K562 (cell line): ENCODE data around the gene ZFYVE28. TPM values are rescaled to one million over a fixed set of nuclear protein-coding genes. Genes with fewer than 3 reads are reported as not detected.
A peak's percentile ranks its signal among the peaks of the same experiment; 100 is the strongest.

Experiments
- ATAC-seq: fragments of 200-7000 bp; cut with Tn5 transposase; 3 replicates; pipeline ENCODE4 v1.9.1; 2020; ENCODE audit warnings: moderate library complexity
- BruUV-seq: library from RNA; stranded (reverse); fragments of 400-500 nt; replicated peaks from 2 replicates; lab custom pipeline; 2021; lab: Mats Ljungman, UMichigan
- CTCF ChIA-PET: fragments of 300-600 bp; formaldehyde crosslinking; extraction: SDS; loops from one replicate; lab custom pipeline; 2021; ENCODE audit warnings: low intra/inter-chr PET ratio; lab: Yijun Ruan, JAX
- POLR2A ChIA-PET: fragments of 300-600, 350-650 bp; sonication (Branson Sonifier 250); formaldehyde crosslinking; extraction: SDS; loops from one replicate; lab custom pipeline; 2021; ENCODE audit warnings: antibody characterized with exemption, inconsistent platforms; lab: Yijun Ruan, JAX
- DNase-seq, 4 experiments: peaks; one replicate each; pipeline versions ENCODE4 v3.0.0 to v3.0.0-alpha.2; 2011 to 2018; ENCODE audit warnings: low spot score in 3 of 4, mixed read lengths in 3 of 4; ENCODE audit errors: extremely low read depth in 1 of 4
- FAIRE-seq: peaks from 2 replicates; lab custom pipeline; 2011; peaks lifted over from hg19 to GRCh38; lab: Jason Lieb, UNC
- H2AFZ ChIP-seq: 2 replicates; pipeline ENCODE4 v1.6.0; 2011; ENCODE audit warnings: low read depth, low read length, control low read depth, inconsistent platforms
- H3K27ac ChIP-seq: fragments of 200-600 bp; 3 replicates; pipeline ENCODE4 v1.8.0; 2011; ENCODE audit warnings: low read depth, mild to moderate bottlenecking, control low read depth, inconsistent platforms, low read length, moderate library complexity, mixed read lengths; ENCODE audit errors: extremely low read depth
- H3K27me3 ChIP-seq, 2 experiments: fragments of 300-600 bp in 1 of 2; 2 replicates in 1 of 2; 3 replicates in 1 of 2; pipeline versions ENCODE4 v1.6.0 to v1.8.0; 2011; ENCODE audit warnings: inconsistent platforms in 2 of 2, low read length in 2 of 2, mild to moderate bottlenecking in 1 of 2, mixed read lengths in 1 of 2, moderate library complexity in 1 of 2; ENCODE audit not compliant: control insufficient read depth in 2 of 2, insufficient read depth in 2 of 2
- H3K36me3 ChIP-seq: fragments of 300-600 bp; 3 replicates; pipeline ENCODE4 v1.8.0; 2011; ENCODE audit warnings: mild to moderate bottlenecking, low read length, inconsistent platforms; ENCODE audit not compliant: control insufficient read depth, insufficient read depth
- H3K4me1 ChIP-seq, 2 experiments: fragments of 200-600 bp in 1 of 2; replicated peaks in 1 of 2; 2 replicates in 1 of 2; 3 replicates in 1 of 2; pipeline versions ENCODE4 v1.5.1 to v1.8.0; 2011; ENCODE audit warnings: inconsistent platforms in 2 of 2, low read length in 2 of 2, mild to moderate bottlenecking in 1 of 2, mixed read lengths in 1 of 2, moderate library complexity in 1 of 2; ENCODE audit not compliant: control insufficient read depth in 2 of 2, insufficient read depth in 2 of 2
- H3K4me2 ChIP-seq: 2 replicates; pipeline ENCODE4 v1.6.1; 2011; ENCODE audit warnings: low read length, control low read depth, inconsistent platforms, mixed read lengths; ENCODE audit not compliant: insufficient read depth
- H3K4me3 ChIP-seq: fragments of 200-600 bp; sonication (generic), shearing (Covaris generic); 2 replicates; pipeline ENCODE4 v1.5.1; 2016; ENCODE audit warnings: control low read depth, inconsistent platforms
- H3K79me2 ChIP-seq: fragments of 200-600 bp; 3 replicates; pipeline ENCODE4 v1.8.0; 2011; ENCODE audit warnings: low read length, inconsistent platforms; ENCODE audit not compliant: control insufficient read depth, insufficient read depth
- H3K9ac ChIP-seq, 2 experiments: 2 replicates each; pipeline versions ENCODE4 v1.6.0 to v1.6.1; 2011; ENCODE audit warnings: low read depth in 2 of 2, low read length in 2 of 2, control low read depth in 1 of 2, inconsistent platforms in 1 of 2, mild to moderate bottlenecking in 1 of 2, mixed read lengths in 1 of 2; ENCODE audit not compliant: insufficient read depth in 1 of 2
- H3K9me1 ChIP-seq: one replicate; pipeline ENCODE4 v1.6.0; 2011; ENCODE audit warnings: inconsistent platforms, mild to moderate bottlenecking, low read length, moderate library complexity; ENCODE audit not compliant: control insufficient read depth, insufficient read depth
- H3K9me3 ChIP-seq: replicated peaks from 2 replicates; pipeline ENCODE4 v1.5.1; 2011; ENCODE audit warnings: low read depth, low read length, inconsistent platforms; ENCODE audit not compliant: control insufficient read depth, insufficient read depth
- H4K20me1 ChIP-seq: replicated peaks from 2 replicates; pipeline ENCODE4 v1.6.1; 2011; ENCODE audit warnings: low read length, inconsistent platforms, mixed read lengths; ENCODE audit not compliant: control insufficient read depth, insufficient read depth
- ETV1 ChIP-seq: fragments of 450-650 bp; conservative IDR thresholded peaks from 2 replicates; pipeline ENCODE4 v1.6.1; 2016; ENCODE audit warnings: missing genetic modification characterization, control low read depth, low read depth, missing compliant biosample characterization
- EWSR1 ChIP-seq: fragments of 450-650 bp; IDR thresholded peaks from 2 replicates; pipeline ENCODE4 v1.6.1; 2018; ENCODE audit warnings: borderline replicate concordance, mild to moderate bottlenecking, low read depth, moderate library complexity; ENCODE audit not compliant: partially characterized antibody
- NFYB ChIP-seq: IDR thresholded peaks from 2 replicates; pipeline ENCODE4 v1.6.1; 2011; ENCODE audit warnings: mild to moderate bottlenecking, moderate library complexity; ENCODE audit not compliant: insufficient read length; ENCODE audit errors: extremely low read depth
- PHB ChIP-seq: fragments of 250-450 bp; sonication (Bioruptor Pico); IDR thresholded peaks from 2 replicates; pipeline ENCODE4 v1.5.0; 2021
- PPARD ChIP-seq: fragments of 250-450 bp; sonication (Bioruptor Pico); IDR thresholded peaks from 2 replicates; pipeline ENCODE4 v1.8.0; 2022; ENCODE audit warnings: inconsistent platforms, mild to moderate bottlenecking, moderate library complexity
- ZEB2 ChIP-seq: fragments of 450-650 bp; IDR thresholded peaks from 2 replicates; pipeline ENCODE4 v1.6.1; 2016
- ZKSCAN3 ChIP-seq: fragments of 250-450 bp; sonication (Bioruptor Pico); IDR thresholded peaks from 2 replicates; pipeline ENCODE4 v1.4.0; 2020
- ZNF311 ChIP-seq: fragments of 250-450 bp; sonication (Bioruptor Pico); IDR thresholded peaks from 2 replicates; pipeline ENCODE4 v1.4.0; 2020; ENCODE audit warnings: mild to moderate bottlenecking, moderate library complexity
- ZNF551 ChIP-seq: fragments of 250-450 bp; sonication (Bioruptor Pico); IDR thresholded peaks from 2 replicates; pipeline ENCODE4 v1.5.0; 2021; ENCODE audit warnings: mild to moderate bottlenecking, moderate library complexity
- ZNF586 ChIP-seq: fragments of 450-650 bp; formaldehyde crosslinking; conservative IDR thresholded peaks from 2 replicates; pipeline ENCODE4 v1.4.0; 2020; ENCODE audit warnings: mild to moderate bottlenecking, moderate library complexity
- WGBS: fragments of 100-300 bp; shearing (Covaris generic); methylation state at CpG from one replicate; pipeline ENCODE4 v1.1.6; 2016; ENCODE audit warnings: low coverage, mixed read lengths; ENCODE audit not compliant: insufficient coverage; ENCODE audit errors: missing lambda C conversion rate; 5-methylcytosine and 5-hydroxymethylcytosine counted together
- in situ Hi-C: fragments of 300-500 bp; cut with MboI; formaldehyde crosslinking; loops from 4 replicates; pipeline ENCODE4 v1.15.0; 2018; ENCODE audit warnings: inconsistent platforms, mixed read lengths
- intact Hi-C: fragments of 100-400 bp; cut with micrococcal nuclease; formaldehyde crosslinking; loops from 2 replicates; pipeline ENCODE4 v1.14.2; 2022
- polyA plus RNA-seq, 8 experiments: library from polyadenylated mRNA; depleted of rRNA in 4 of 8; stranded (reverse) in 5 of 8; unstranded in 3 of 8; fragments of >200 nt; fragmentation: Nextera tagmentation in 2 of 8; fragmentation: Illumina TruSeq in 1 of 8; extraction: Ambion mirVana in 2 of 8; extraction: Trizol in 1 of 8; gene quantifications; 2 replicates each; pipeline versions ENCODE4 v1.2.1 to v1.2.3, GENCODE V29; 2011 to 2014; ENCODE audit warnings: inconsistent platforms in 1 of 8, missing spikeins in 1 of 8
- total RNA-seq, 7 experiments: library from RNA; depleted of rRNA in 6 of 7; stranded (reverse); fragments of >200 nt in 6 of 7; fragmentation: Illumina TruSeq in 2 of 7; extraction: Trizol in 2 of 7; gene quantifications; 2 replicates each; pipeline versions ENCODE4 v1.2.1 to v1.2.3, GENCODE V29; 2011 to 2021; ENCODE audit warnings: low replicate concordance in 1 of 7
- TF ChIP-seq, protein P1 (sequence below): fragments of 450-650 bp; formaldehyde crosslinking; IDR thresholded peaks from 2 replicates; pipeline ENCODE4 v1.4.0; 2020; ENCODE audit warnings: mild to moderate bottlenecking, mixed read lengths
- TF ChIP-seq, protein P2 (sequence below): fragments of 450-650 bp; IDR thresholded peaks from 2 replicates; pipeline ENCODE4 v1.6.1; 2017; ENCODE audit warnings: antibody characterized with exemption, mild to moderate bottlenecking

The ZFYVE28 gene
- total and polyA plus RNA-seq, 9 of the 15 experiments (the other 6 are each of a cell fraction or from before 2014, with no cell fraction given), result 1.3 to 24.8 (median 8.9) TPM

DNA sequence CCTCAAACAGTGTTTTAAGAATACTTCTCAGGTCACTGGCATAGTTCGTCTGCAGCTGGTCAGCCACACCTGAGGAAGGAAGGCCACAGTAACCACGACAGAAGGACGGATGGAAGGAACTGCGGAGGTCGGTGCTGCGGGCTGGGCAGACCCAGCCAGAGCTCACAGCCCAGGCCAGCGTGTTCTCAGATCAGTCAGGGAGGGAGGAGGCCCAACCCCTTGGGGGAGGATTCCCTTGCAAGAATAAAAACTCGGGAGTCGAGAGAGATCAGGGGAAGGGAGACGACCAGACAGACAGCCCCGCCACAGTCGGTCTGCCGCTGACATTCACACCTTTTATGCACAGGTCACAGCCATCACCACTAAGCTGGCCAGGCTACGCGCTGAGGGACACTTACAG is 145.2 kb downstream of the ZFYVE28 start:
- H3K9ac ChIP-seq, result peak overlapping the region in 1 of 2 experiments; percentile 75; a peak in 2 of 4 replicates
- no peaks in the 10 kb centered on the region for H3K9me3 ChIP-seq
- H3K4me1 ChIP-seq, result peaks cover 5 to 73% of the 10 kb centered on the region in 2 experiments; a peak in 4 of 5 replicates
- H3K36me3 ChIP-seq, result peaks cover 12% of the 10 kb centered on the region; the same call in 1 of the 3 replicates
- FAIRE-seq (no peak), ATAC-seq (no peak), DNase-seq (no peak)
- 72% methylated on average over 11 of the region's 15 CpGs for WGBS
- TF ChIP-seq, protein P1, sequence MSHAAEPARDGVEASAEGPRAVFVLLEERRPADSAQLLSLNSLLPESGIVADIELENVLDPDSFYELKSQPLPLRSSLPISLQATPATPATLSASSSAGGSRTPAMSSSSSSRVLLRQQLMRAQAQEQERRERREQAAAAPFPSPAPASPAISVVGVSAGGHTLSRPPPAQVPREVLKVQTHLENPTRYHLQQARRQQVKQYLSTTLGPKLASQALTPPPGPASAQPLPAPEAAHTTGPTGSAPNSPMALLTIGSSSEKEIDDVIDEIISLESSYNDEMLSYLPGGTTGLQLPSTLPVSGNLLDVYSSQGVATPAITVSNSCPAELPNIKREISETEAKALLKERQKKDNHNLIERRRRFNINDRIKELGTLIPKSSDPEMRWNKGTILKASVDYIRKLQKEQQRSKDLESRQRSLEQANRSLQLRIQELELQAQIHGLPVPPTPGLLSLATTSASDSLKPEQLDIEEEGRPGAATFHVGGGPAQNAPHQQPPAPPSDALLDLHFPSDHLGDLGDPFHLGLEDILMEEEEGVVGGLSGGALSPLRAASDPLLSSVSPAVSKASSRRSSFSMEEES (CRISPR knock-in tag), result no peak
- TF ChIP-seq ETV1 (tag) (no peak), PPARD (CRISPR knock-in tag) (no peak)
- intact Hi-C loops (no loop called here), in situ Hi-C loops (no loop called here)
- ChIA-PET CTCF (no interaction called here), POLR2A (no interaction called here)
- no peak overlapping the region for H3K27ac ChIP-seq
- H3K79me2 ChIP-seq, result no peaks in the 10 kb centered on the region
- no peaks in the 10 kb centered on the region for H4K20me1 ChIP-seq
- H3K27me3 ChIP-seq, result no peaks in the 10 kb centered on the region
- H2AFZ ChIP-seq, result no peak overlapping the region
- no peak overlapping the region; the same call in 1 of the 2 replicates for H3K4me2 ChIP-seq
- no peaks in the 10 kb centered on the region for H3K9me1 ChIP-seq
- no TSS peak for BruUV-seq
- no peak overlapping the region for H3K4me3 ChIP-seq

DNA sequence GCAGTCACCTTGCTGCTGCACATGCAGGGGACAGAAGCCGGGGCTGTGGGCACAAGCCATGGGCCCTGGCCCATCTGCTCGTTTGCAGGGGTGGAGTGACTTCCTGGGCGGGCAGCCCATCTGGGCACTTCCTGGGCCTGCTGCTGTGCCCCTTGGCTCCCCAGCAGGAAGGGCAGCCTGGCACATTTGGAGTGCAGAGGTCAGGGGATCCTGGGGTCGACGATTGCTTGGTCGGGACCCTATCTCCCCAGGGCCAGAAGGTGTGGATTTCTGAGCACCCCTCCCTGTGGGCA is 145.7 kb downstream of the ZFYVE28 start:
- ATAC-seq, result no peak
- H3K36me3 ChIP-seq, result peaks cover 12% of the 10 kb centered on the region; the same call in 1 of the 3 replicates
- intact Hi-C loops, result no loop called here
- no peaks in the 10 kb centered on the region for H3K9me3 ChIP-seq
- no peaks in the 10 kb centered on the region for H3K9me1 ChIP-seq
- ChIA-PET CTCF (no interaction called here), POLR2A (no interaction called here)
- H3K4me1 ChIP-seq, result peaks cover 5 to 77% of the 10 kb centered on the region in 2 experiments; a peak in 4 of 5 replicates
- H4K20me1 ChIP-seq, result no peaks in the 10 kb centered on the region
- no peaks in the 10 kb centered on the region for H3K79me2 ChIP-seq
- in situ Hi-C loops, result no loop called here
- TF ChIP-seq EWSR1 (no peak), ZEB2 (no peak), ZNF311 (no peak), ZKSCAN3 (CRISPR knock-in tag) (no peak), ZNF551 (CRISPR knock-in tag) (no peak), NFYB (no peak), ZNF586 (CRISPR knock-in tag) (no peak), PHB (CRISPR knock-in tag) (no peak)
- TF ChIP-seq, protein P2, sequence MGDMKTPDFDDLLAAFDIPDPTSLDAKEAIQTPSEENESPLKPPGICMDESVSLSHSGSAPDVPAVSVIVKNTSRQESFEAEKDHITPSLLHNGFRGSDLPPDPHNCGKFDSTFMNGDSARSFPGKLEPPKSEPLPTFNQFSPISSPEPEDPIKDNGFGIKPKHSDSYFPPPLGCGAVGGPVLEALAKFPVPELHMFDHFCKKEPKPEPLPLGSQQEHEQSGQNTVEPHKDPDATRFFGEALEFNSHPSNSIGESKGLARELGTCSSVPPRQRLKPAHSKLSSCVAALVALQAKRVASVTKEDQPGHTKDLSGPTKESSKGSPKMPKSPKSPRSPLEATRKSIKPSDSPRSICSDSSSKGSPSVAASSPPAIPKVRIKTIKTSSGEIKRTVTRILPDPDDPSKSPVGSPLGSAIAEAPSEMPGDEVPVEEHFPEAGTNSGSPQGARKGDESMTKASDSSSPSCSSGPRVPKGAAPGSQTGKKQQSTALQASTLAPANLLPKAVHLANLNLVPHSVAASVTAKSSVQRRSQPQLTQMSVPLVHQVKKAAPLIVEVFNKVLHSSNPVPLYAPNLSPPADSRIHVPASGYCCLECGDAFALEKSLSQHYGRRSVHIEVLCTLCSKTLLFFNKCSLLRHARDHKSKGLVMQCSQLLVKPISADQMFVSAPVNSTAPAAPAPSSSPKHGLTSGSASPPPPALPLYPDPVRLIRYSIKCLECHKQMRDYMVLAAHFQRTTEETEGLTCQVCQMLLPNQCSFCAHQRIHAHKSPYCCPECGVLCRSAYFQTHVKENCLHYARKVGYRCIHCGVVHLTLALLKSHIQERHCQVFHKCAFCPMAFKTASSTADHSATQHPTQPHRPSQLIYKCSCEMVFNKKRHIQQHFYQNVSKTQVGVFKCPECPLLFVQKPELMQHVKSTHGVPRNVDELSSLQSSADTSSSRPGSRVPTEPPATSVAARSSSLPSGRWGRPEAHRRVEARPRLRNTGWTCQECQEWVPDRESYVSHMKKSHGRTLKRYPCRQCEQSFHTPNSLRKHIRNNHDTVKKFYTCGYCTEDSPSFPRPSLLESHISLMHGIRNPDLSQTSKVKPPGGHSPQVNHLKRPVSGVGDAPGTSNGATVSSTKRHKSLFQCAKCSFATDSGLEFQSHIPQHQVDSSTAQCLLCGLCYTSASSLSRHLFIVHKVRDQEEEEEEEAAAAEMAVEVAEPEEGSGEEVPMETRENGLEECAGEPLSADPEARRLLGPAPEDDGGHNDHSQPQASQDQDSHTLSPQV, result no peak
- no peak overlapping the region for H3K4me3 ChIP-seq
- H3K27me3 ChIP-seq, result no peaks in the 10 kb centered on the region
- no peak for DNase-seq
- peak overlapping the region in 1 of 2 experiments; percentile 50; a peak in 2 of 4 replicates for H3K9ac ChIP-seq
- FAIRE-seq, result no peak
- no peak overlapping the region for H3K27ac ChIP-seq
- 92% methylated on average over 3 of the region's 6 CpGs for WGBS
- no peak overlapping the region for H2AFZ ChIP-seq
- BruUV-seq, result no TSS peak
- H3K4me2 ChIP-seq, result no peak overlapping the region
